EL (cell line): ENCODE measurements around the gene IFI27L1.

Experiments used
- DNase-seq: peaks from one replicate; pipeline ENCODE4 v3.0.0-alpha.2; 2016

IFI27L1 gene

GRCh38 chr14:94138251-94138650 is 57.1 kb downstream of the IFI27L1 start:
- no peak for DNase-seq

GRCh38 chr14:94139006-94139405 is 57.9 kb downstream of the IFI27L1 start:
- DNase-seq = no peak

GRCh38 chr14:94139421-94139820 is 58.3 kb downstream of the IFI27L1 start:
- no peak for DNase-seq

GRCh38 chr14:94142247-94142646 is 61.1 kb downstream of the IFI27L1 start:
- DNase-seq = no peak

- DNase-seq = no peak
Observed at GRCh38 chr14:94142836-94143235, 61.7 kb downstream of the IFI27L1 start.

- peak; percentile 15 for DNase-seq
Observed at GRCh38 chr14:94143239-94143638, 62.1 kb downstream of the IFI27L1 start.

GRCh38 chr14:94143711-94144110 is 62.6 kb downstream of the IFI27L1 start:
- no peak for DNase-seq

- peak; percentile 21 for DNase-seq
Observed at GRCh38 chr14:94144765-94145164, 63.7 kb downstream of the IFI27L1 start.

- no peak for DNase-seq
Observed at GRCh38 chr14:94145902-94146527, 64.9 kb downstream of the IFI27L1 start.
